Measurements from ENCODE around the gene TWF2. TPM values are rescaled to one million over a fixed set of nuclear protein-coding genes. Genes with fewer than 3 reads are reported as not detected.
"Not testable (repeated sequence)": the region's sequence is repeated elsewhere in the genome, so short reads cannot be mapped to it uniquely, and the experiment has no call there.

The TWF2 gene
- 85.8 and 99.0 TPM in 2 replicates for total RNA-seq (2014; rRNA removed; shearing (Covaris generic))

- Histone ChIP-seq H3K4me3 (ENCODE audit: insufficient read depth, low read depth, low read length) (peak within 1 kb of the TSS; percentile 97), H3K27me3 (ENCODE audit: control insufficient read depth, insufficient read depth, low read length) (no peaks in the 10 kb centered on the region; the same call in none of the 2 replicates)
These were observed at the start of gene TWF2 for GRCh38 chr3:52238761-52239701. Gene TWF2, minus strand, starts transcription at chr3:52239158. Its CDS starts 142 bp downstream, at chr3:52239016.

GRCh38 chr3:52288674-52289073 lies 49.7 kb upstream of the TWF2 start:
- H3K27me3 ChIP-seq (ENCODE audit: control insufficient read depth, insufficient read depth, low read length) = no peaks in the 10 kb centered on the region
- H3K4me3 ChIP-seq (ENCODE audit: insufficient read depth, low read depth, low read length) = no peak overlapping the region
- DNase-seq = no peak
- no peaks in the 10 kb centered on the region; the same call in 1 of the 2 replicates for H3K36me3 ChIP-seq (replicated peaks; ENCODE audit: control insufficient read depth, insufficient read depth, low read length)

More at GRCh38 chr3:52238761-52239701, at the start of gene TWF2:
- peak; percentile 99 for DNase-seq
- H3K36me3 ChIP-seq (replicated peaks; ENCODE audit: control insufficient read depth, insufficient read depth, low read length) = peaks cover 3% of the 10 kb centered on the region

GRCh38 chr3:52286777-52287110 lies 47.8 kb upstream of the TWF2 start:
- H3K27me3 ChIP-seq (ENCODE audit: control insufficient read depth, insufficient read depth, low read length) = no peaks in the 10 kb centered on the region
- H3K4me3 ChIP-seq (ENCODE audit: insufficient read depth, low read depth, low read length) = peak overlapping the region; percentile 64; the same call in 1 of the 2 replicates
- DNase-seq = peak; percentile 34
- H3K36me3 ChIP-seq (replicated peaks; ENCODE audit: control insufficient read depth, insufficient read depth, low read length) = no peaks in the 10 kb centered on the region; the same call in 1 of the 2 replicates

- not testable (repeated sequence) for DNase-seq; H3K4me3 ChIP-seq (ENCODE audit: insufficient read depth, low read depth, low read length); H3K36me3 ChIP-seq (replicated peaks; ENCODE audit: control insufficient read depth, insufficient read depth, low read length)
These were observed 45.1 kb upstream of the TWF2 start for GRCh38 chr3:52284051-52284450.

GRCh38 chr3:52283306-52283705 lies 44.3 kb upstream of the TWF2 start:
- Histone ChIP-seq H3K4me3 (ENCODE audit: insufficient read depth, low read depth, low read length) (no peak overlapping the region), H3K36me3 (replicated peaks; ENCODE audit: control insufficient read depth, insufficient read depth, low read length) (no peaks in the 10 kb centered on the region; the same call in 1 of the 2 replicates), H3K27me3 (ENCODE audit: control insufficient read depth, insufficient read depth, low read length) (no peaks in the 10 kb centered on the region)
- no peak for DNase-seq

More at GRCh38 chr3:52284051-52284450, 45.1 kb upstream of the TWF2 start:
- not testable (repeated sequence) for H3K27me3 ChIP-seq (ENCODE audit: control insufficient read depth, insufficient read depth, low read length)

GRCh38 chr3:52281981-52282801 lies 43.2 kb upstream of the TWF2 start:
- Histone ChIP-seq H3K4me3 (ENCODE audit: insufficient read depth, low read depth, low read length) (no peak overlapping the region), H3K27me3 (ENCODE audit: control insufficient read depth, insufficient read depth, low read length) (no peaks in the 10 kb centered on the region), H3K36me3 (replicated peaks; ENCODE audit: control insufficient read depth, insufficient read depth, low read length) (no peaks in the 10 kb centered on the region; the same call in 1 of the 2 replicates)
- DNase-seq = no peak

GRCh38 chr3:52280050-52280461 lies 41.1 kb upstream of the TWF2 start:
- no peaks in the 10 kb centered on the region; the same call in 1 of the 2 replicates for H3K36me3 ChIP-seq (replicated peaks; ENCODE audit: control insufficient read depth, insufficient read depth, low read length)
- H3K4me3 ChIP-seq (ENCODE audit: insufficient read depth, low read depth, low read length) = no peak overlapping the region
- no peaks in the 10 kb centered on the region for H3K27me3 ChIP-seq (ENCODE audit: control insufficient read depth, insufficient read depth, low read length)
- DNase-seq = no peak

GRCh38 chr3:52279596-52279995 lies 40.6 kb upstream of the TWF2 start:
- DNase-seq = no peak
- no peaks in the 10 kb centered on the region; the same call in 1 of the 2 replicates for H3K36me3 ChIP-seq (replicated peaks; ENCODE audit: control insufficient read depth, insufficient read depth, low read length)
- no peak overlapping the region for H3K4me3 ChIP-seq (ENCODE audit: insufficient read depth, low read depth, low read length)
- no peaks in the 10 kb centered on the region for H3K27me3 ChIP-seq (ENCODE audit: control insufficient read depth, insufficient read depth, low read length)

- Histone ChIP-seq H3K36me3 (replicated peaks; ENCODE audit: control insufficient read depth, insufficient read depth, low read length) (no peaks in the 10 kb centered on the region; the same call in 1 of the 2 replicates), H3K27me3 (ENCODE audit: control insufficient read depth, insufficient read depth, low read length) (no peaks in the 10 kb centered on the region), H3K4me3 (ENCODE audit: insufficient read depth, low read depth, low read length) (peak within 1 kb of the TSS; percentile 91)
- peak; percentile 99 for DNase-seq
These were observed 39.6 kb upstream of the TWF2 start, which contains the start of gene WDR82 for GRCh38 chr3:52278510-52279069. Gene WDR82, minus strand, starts transcription at chr3:52278649. Its CDS starts 288 bp downstream, at chr3:52278361.

- Histone ChIP-seq H3K4me3 (ENCODE audit: insufficient read depth, low read depth, low read length) (peak overlapping the region; percentile 91), H3K27me3 (ENCODE audit: control insufficient read depth, insufficient read depth, low read length) (no peaks in the 10 kb centered on the region)
- peak; percentile 89 for DNase-seq
These were observed 39.1 kb upstream of the TWF2 start for GRCh38 chr3:52277972-52278509.

GRCh38 chr3:52277071-52277964 lies 38.4 kb upstream of the TWF2 start:
- H3K27me3 ChIP-seq (ENCODE audit: control insufficient read depth, insufficient read depth, low read length) = no peaks in the 10 kb centered on the region
- peak overlapping the region; percentile 91 for H3K4me3 ChIP-seq (ENCODE audit: insufficient read depth, low read depth, low read length)
- peak; percentile 79 for DNase-seq
- peaks cover 3% of the 10 kb centered on the region for H3K36me3 ChIP-seq (replicated peaks; ENCODE audit: control insufficient read depth, insufficient read depth, low read length)

More at GRCh38 chr3:52277972-52278509, 39.1 kb upstream of the TWF2 start:
- no peaks in the 10 kb centered on the region for H3K36me3 ChIP-seq (replicated peaks; ENCODE audit: control insufficient read depth, insufficient read depth, low read length)

- not testable (repeated sequence) for DNase-seq; H3K27me3 ChIP-seq (ENCODE audit: control insufficient read depth, insufficient read depth, low read length); H3K4me3 ChIP-seq (ENCODE audit: insufficient read depth, low read depth, low read length); H3K36me3 ChIP-seq (replicated peaks; ENCODE audit: control insufficient read depth, insufficient read depth, low read length)
These were observed 35.8 kb upstream of the TWF2 start for GRCh38 chr3:52274781-52275180.

GRCh38 chr3:52272831-52273230 lies 33.9 kb upstream of the TWF2 start:
- Histone ChIP-seq H3K27me3 (ENCODE audit: control insufficient read depth, insufficient read depth, low read length) (no peaks in the 10 kb centered on the region), H3K4me3 (ENCODE audit: insufficient read depth, low read depth, low read length) (no peak overlapping the region), H3K36me3 (replicated peaks; ENCODE audit: control insufficient read depth, insufficient read depth, low read length) (peaks cover 12% of the 10 kb centered on the region)
- DNase-seq = no peak

Measured in H7 (cell line).